Transverse colon (tissue), 3 donors: ENCODE results near the gene SLC7A14.

ENCODE experiments used
- POLR2A ChIP-seq: fragments of 450-650 bp; IDR thresholded peaks from one replicate; pipeline ENCODE4 v1.6.1; 2016; ENCODE audit warnings: antibody characterized with exemption, mild to moderate bottlenecking, moderate library complexity
- TF ChIP-seq, protein P1 (sequence below), 5 experiments: fragments of 200-600 bp in 3 of 5; fragments of 450-650 bp in 2 of 5; sonication (generic) in 3 of 5; IDR thresholded peaks; 1 replicate in 2 of 5; 2 replicates in 3 of 5; pipeline ENCODE4 v1.5.1; 2016 to 2017; ENCODE audit warnings: antibody characterized with exemption in 5 of 5, inconsistent platforms in 3 of 5, mild to moderate bottlenecking in 2 of 5, moderate library complexity in 1 of 5

GRCh38 chr3:170623524-170623923, 37.6 kb upstream of the SLC7A14 start:
- TF ChIP-seq POLR2A, result no peak
- TF ChIP-seq, protein P1, sequence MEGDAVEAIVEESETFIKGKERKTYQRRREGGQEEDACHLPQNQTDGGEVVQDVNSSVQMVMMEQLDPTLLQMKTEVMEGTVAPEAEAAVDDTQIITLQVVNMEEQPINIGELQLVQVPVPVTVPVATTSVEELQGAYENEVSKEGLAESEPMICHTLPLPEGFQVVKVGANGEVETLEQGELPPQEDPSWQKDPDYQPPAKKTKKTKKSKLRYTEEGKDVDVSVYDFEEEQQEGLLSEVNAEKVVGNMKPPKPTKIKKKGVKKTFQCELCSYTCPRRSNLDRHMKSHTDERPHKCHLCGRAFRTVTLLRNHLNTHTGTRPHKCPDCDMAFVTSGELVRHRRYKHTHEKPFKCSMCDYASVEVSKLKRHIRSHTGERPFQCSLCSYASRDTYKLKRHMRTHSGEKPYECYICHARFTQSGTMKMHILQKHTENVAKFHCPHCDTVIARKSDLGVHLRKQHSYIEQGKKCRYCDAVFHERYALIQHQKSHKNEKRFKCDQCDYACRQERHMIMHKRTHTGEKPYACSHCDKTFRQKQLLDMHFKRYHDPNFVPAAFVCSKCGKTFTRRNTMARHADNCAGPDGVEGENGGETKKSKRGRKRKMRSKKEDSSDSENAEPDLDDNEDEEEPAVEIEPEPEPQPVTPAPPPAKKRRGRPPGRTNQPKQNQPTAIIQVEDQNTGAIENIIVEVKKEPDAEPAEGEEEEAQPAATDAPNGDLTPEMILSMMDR (IDR thresholded peaks at IDR 0.05), result no peak
